ENCODE data around the gene S100A5. TPM values are rescaled to one million over a fixed set of nuclear protein-coding genes. Genes with fewer than 3 reads are reported as not detected.
A peak's percentile ranks its signal among the peaks of the same experiment; 100 is the strongest.
"Not testable (repeated sequence)": the region's sequence is repeated elsewhere in the genome, so short reads cannot be mapped to it uniquely, and the experiment has no call there.

The S100A5 gene, protein sequence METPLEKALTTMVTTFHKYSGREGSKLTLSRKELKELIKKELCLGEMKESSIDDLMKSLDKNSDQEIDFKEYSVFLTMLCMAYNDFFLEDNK
- 1 to 10 TPM in 2 of 5 experiments, under 1 TPM in 1, not detected in 2; 0.78 to 2.0 (median 1.2) TPM for total RNA-seq
- polyA plus RNA-seq: 1 to 10 TPM in 1 of 2 donors, under 1 TPM in 1; 0.91 to 1.5 TPM
- 0.54 reads per million for total RNA-seq

DNA sequence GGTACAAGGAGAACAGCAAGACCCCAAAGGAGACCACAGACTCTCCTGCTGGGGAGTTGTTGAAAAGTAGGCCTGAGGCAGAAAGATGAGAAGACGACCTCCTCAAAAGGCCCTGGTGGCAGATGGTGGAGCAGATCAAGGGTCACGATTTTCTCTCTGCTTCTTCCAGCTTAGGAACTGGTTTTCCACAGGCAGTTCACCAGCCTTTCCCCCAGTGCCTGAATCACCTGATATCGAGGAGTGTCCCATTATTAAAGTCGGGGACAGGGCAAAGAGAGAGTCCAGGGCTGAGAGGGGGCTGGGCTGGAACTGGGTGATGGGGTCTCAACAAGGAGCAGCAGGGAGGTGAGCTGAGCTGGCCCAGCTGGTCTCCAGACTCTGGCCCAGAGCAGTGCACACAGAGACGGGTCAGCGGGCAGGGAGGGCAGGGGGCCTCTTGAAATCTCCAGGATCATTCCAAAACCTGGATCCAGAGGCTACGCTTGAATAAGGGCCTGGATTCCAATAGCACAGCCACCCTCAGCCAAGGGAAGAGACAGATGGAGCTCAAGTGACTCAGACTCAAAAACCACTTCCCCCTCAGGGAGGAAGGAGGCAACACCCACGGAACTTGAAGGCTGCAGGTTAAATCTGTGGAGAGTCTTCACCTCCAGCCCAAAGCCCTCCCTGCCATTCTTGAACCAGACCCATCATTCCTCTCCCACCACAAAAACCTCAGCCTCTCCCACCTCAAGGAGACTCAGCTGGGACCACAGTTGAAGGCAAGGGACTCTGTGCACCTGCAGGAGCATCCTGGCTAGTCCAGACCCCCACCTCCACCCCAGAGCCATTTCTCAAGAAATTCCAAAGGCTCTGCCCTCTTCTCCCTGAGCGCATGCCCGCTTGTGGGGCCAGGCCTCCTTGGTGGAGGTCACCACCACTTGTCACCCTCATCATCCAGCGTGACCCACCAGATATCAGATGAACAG lies at the start of gene S100A5:
Gene S100A5, minus strand, starts transcription at position 541 of the 968 bp plus-strand sequence. CDS start 743 bp downstream, outside the sequence.
- peaks cover 70 to 74% of the 10 kb centered on the region in 2 donors for H3K4me1 ChIP-seq (ENCODE audit: control insufficient read depth in 2 of 2, insufficient read depth in 2 of 2, low read length in 2 of 2)
- H3K36me3 ChIP-seq (ENCODE audit: control insufficient read depth in 2 of 3, insufficient read depth in 3 of 3, low read length in 3 of 3): peaks cover 0 to 15% (median 12%) of the 10 kb centered on the region in 3 experiments
- Mint-ChIP-seq H3K27ac (peak within 1 kb of the TSS; percentile 90 to 99 (median 97)), H3K9me3 (no peaks in the 10 kb centered on the region), H3K36me3 (peaks cover 8 to 47% (median 15%) of the 10 kb centered on the region in 5 donors), H3K4me1 (peaks cover 65 to 89% (median 85%) of the 10 kb centered on the region in 7 donors), H3K27me3 (no peaks in the 10 kb centered on the region), H3K4me3 (peak within 1 kb of the TSS; percentile 61 to 97 (median 79))
- DNase-seq (peak in 8 of 9 donors; percentile 49 to 63 (median 58)), ATAC-seq (peak; percentile 29)
- intact Hi-C loops (cut with micrococcal nuclease): no loop called here
- ChIA-PET POLR2A (interaction anchor here (0.9 to 9.5 kb wide), 13 partner anchors 6 to 450 kb away, joined by 3 to 268 read pairs (median 4); partner anchors contain the start of genes CHTOP, RPS27 and S100A6), CTCF (interaction anchor here (0.5 to 3.8 kb wide), 8 partner anchors 7 to 242 kb away, joined by 3 to 14 read pairs (median 4); no protein-coding TSS in a partner anchor)
- H3K27me3 ChIP-seq (ENCODE audit: control insufficient read depth in 2 of 2, insufficient read depth in 2 of 2, low read length in 2 of 2): no peaks in the 10 kb centered on the region
- peak within 1 kb of the TSS; percentile 32 for H3K4me3 ChIP-seq (ENCODE audit: low read length)
- no peaks in the 10 kb centered on the region for H3K9me3 ChIP-seq (ENCODE audit: control insufficient read depth in 2 of 3, low read length in 3 of 3)
- H3K27ac ChIP-seq (ENCODE audit: low read depth, low read length): peak within 1 kb of the TSS; percentile 79

DNA sequence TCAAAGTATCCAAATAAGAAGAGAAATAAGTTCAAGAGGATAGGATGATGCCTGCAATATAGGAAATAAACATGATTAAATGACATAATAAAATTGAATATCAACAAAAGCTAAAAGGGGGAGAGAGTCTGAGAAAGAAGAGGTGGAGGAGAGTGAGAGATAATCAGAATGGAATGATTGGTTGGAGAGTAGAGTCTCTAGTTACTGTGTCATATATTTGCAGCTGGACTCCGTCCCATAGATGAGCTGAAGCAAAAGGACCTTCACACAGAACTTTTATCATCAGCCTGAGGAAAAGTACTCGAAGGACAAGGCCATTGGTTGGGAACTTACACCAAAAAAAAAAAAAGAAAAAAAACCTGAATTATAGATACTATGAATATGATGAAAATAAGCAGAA lies 47.7 kb upstream of the S100A5 start:
- peaks cover 0 to 16% (median 5%) of the 10 kb centered on the region in 5 donors for H3K27me3 Mint-ChIP-seq
- peaks cover 0 to 3% (median 0%) of the 10 kb centered on the region in 5 donors for H3K36me3 Mint-ChIP-seq
- no peak overlapping the region for H3K4me3 Mint-ChIP-seq
- Histone ChIP-seq H3K36me3 (ENCODE audit: control insufficient read depth in 2 of 3, insufficient read depth in 3 of 3, low read length in 3 of 3) (no peaks in the 10 kb centered on the region), H3K27ac (ENCODE audit: low read depth, low read length) (no peak overlapping the region), H3K27me3 (ENCODE audit: control insufficient read depth in 2 of 2, insufficient read depth in 2 of 2, low read length in 2 of 2) (no peaks in the 10 kb centered on the region), H3K4me3 (ENCODE audit: low read length) (no peak overlapping the region), H3K9me3 (ENCODE audit: control insufficient read depth in 2 of 3, low read length in 3 of 3) (no peaks in the 10 kb centered on the region), H3K4me1 (ENCODE audit: control insufficient read depth in 2 of 2, insufficient read depth in 2 of 2, low read length in 2 of 2) (no peaks in the 10 kb centered on the region)
- H3K9me3 Mint-ChIP-seq: peaks cover 0 to 2% (median 0%) of the 10 kb centered on the region in 11 donors
- ChIA-PET CTCF (no interaction called here), POLR2A (interaction anchor here (0.6 kb wide), 1 partner anchor 53 kb away, joined by 3 read pairs; the partner anchor contains the start of gene S100A6)
- DNase-seq (no peak), ATAC-seq (no peak)
- H3K27ac Mint-ChIP-seq: no peak overlapping the region
- H3K4me1 Mint-ChIP-seq: no peaks in the 10 kb centered on the region
- intact Hi-C loops (cut with micrococcal nuclease): no loop called here

DNA sequence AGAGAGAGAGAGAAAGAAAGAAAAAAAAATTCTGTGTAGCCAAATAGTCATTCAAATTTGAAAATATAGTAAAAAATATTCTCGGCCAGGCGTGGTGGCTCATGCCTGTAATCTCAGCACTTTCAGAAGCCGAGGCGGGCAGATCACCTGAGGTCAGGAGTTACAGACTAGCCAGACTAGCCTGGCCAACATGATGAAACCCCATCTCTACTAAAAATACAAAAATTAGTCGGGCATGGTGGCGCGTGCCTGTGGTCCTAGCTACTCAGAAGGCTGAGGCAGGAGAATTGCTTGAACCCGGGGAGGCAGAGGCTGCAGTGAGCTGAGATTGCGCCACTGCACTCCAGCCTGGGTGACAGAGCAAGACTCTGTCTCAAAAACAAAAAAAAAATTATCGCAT lies 47.3 kb upstream of the S100A5 start:
- H3K27me3 ChIP-seq (ENCODE audit: control insufficient read depth in 2 of 2, insufficient read depth in 2 of 2, low read length in 2 of 2); intact Hi-C loops (cut with micrococcal nuclease); H3K9me3 ChIP-seq (ENCODE audit: control insufficient read depth in 2 of 3, low read length in 3 of 3); H3K36me3 Mint-ChIP-seq; H3K4me3 Mint-ChIP-seq; H3K36me3 ChIP-seq (ENCODE audit: control insufficient read depth in 2 of 3, insufficient read depth in 3 of 3, low read length in 3 of 3); DNase-seq; H3K27ac ChIP-seq (ENCODE audit: low read depth, low read length); ATAC-seq; H3K4me1 ChIP-seq (ENCODE audit: control insufficient read depth in 2 of 2, insufficient read depth in 2 of 2, low read length in 2 of 2); H3K27ac Mint-ChIP-seq; H3K9me3 Mint-ChIP-seq; H3K4me1 Mint-ChIP-seq; POLR2A ChIA-PET; H3K4me3 ChIP-seq (ENCODE audit: low read length): not testable (repeated sequence)
- CTCF ChIA-PET: interaction anchor here (0.6 to 2.1 kb wide), 2 partner anchors 20 to 93 kb away, joined by 3 to 7 read pairs; no protein-coding TSS in a partner anchor
- H3K27me3 Mint-ChIP-seq: peaks cover 0 to 16% (median 5%) of the 10 kb centered on the region in 5 donors

DNA sequence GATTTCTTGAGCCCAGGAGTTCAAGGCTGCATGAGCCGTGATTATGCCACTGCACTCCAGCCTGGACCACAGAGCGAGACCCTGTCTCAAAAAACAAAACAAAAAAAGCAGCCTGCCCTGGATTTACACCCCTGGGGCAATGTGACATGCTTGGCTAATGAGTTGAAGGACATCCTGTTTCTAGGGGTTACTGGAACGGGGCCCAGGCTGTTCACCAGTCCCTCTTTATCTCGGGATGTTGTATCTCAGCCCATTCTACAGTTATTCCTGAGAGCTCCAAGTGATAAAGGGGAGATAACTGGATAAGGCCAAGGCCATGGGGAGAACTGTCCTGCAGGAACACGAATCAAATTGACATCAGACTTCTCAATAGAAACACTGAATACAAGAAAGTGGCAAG lies 46.6 kb upstream of the S100A5 start:
- Histone ChIP-seq H3K4me3 (ENCODE audit: low read length) (no peak overlapping the region), H3K9me3 (ENCODE audit: control insufficient read depth in 2 of 3, low read length in 3 of 3) (no peaks in the 10 kb centered on the region), H3K27me3 (ENCODE audit: control insufficient read depth in 2 of 2, insufficient read depth in 2 of 2, low read length in 2 of 2) (no peaks in the 10 kb centered on the region), H3K36me3 (ENCODE audit: control insufficient read depth in 2 of 3, insufficient read depth in 3 of 3, low read length in 3 of 3) (no peaks in the 10 kb centered on the region), H3K27ac (ENCODE audit: low read depth, low read length) (no peak overlapping the region), H3K4me1 (ENCODE audit: control insufficient read depth in 2 of 2, insufficient read depth in 2 of 2, low read length in 2 of 2) (no peaks in the 10 kb centered on the region)
- Mint-ChIP-seq H3K9me3 (peaks cover 0 to 2% (median 0%) of the 10 kb centered on the region in 11 donors), H3K27me3 (peaks cover 0 to 16% (median 5%) of the 10 kb centered on the region in 5 donors), H3K4me1 (no peaks in the 10 kb centered on the region), H3K27ac (no peak overlapping the region), H3K36me3 (peaks cover 0 to 3% (median 0%) of the 10 kb centered on the region in 5 donors), H3K4me3 (no peak overlapping the region)
- intact Hi-C loops (cut with micrococcal nuclease): no loop called here
- CTCF ChIA-PET: interaction anchor here (2.1 kb wide), 1 partner anchor 19 kb away, joined by 7 read pairs; no protein-coding TSS in a partner anchor
- DNase-seq (no peak), ATAC-seq (no peak)
- POLR2A ChIA-PET: no interaction called here

DNA sequence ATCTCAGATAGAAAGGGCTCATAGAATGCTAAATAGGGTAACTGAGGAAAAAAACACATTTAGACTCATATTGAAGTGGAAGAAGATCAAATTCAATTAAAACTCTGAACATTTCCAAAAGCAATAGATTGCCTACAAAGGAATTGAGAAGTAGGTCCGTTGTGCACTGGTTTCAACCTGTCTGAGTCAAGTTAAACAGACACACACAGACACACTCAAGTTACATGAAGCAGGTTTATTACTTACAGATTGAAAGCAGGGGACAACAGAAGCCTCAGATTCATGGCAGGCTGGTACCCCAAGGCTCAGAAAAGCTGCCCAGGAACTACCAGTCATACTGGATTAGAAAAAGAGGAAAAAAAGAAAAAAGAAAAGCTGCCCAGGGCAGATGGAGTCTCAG lies 45.6 kb upstream of the S100A5 start:
- Mint-ChIP-seq H3K36me3 (peaks cover 0 to 3% (median 0%) of the 10 kb centered on the region in 5 donors), H3K4me1 (no peaks in the 10 kb centered on the region), H3K9me3 (peaks cover 0 to 2% (median 0%) of the 10 kb centered on the region in 11 donors), H3K27ac (no peak overlapping the region), H3K27me3 (peaks cover 0 to 16% (median 5%) of the 10 kb centered on the region in 5 donors), H3K4me3 (no peak overlapping the region)
- no peaks in the 10 kb centered on the region for H3K4me1 ChIP-seq (ENCODE audit: control insufficient read depth in 2 of 2, insufficient read depth in 2 of 2, low read length in 2 of 2)
- H3K4me3 ChIP-seq (ENCODE audit: low read length): no peak overlapping the region
- ChIA-PET CTCF (interaction anchor here (2.1 kb wide), 1 partner anchor 18 kb away, joined by 7 read pairs; no protein-coding TSS in a partner anchor), POLR2A (no interaction called here)
- no peak for ATAC-seq
- no peaks in the 10 kb centered on the region for H3K36me3 ChIP-seq (ENCODE audit: control insufficient read depth in 2 of 3, insufficient read depth in 3 of 3, low read length in 3 of 3)
- no peaks in the 10 kb centered on the region for H3K9me3 ChIP-seq (ENCODE audit: control insufficient read depth in 2 of 3, low read length in 3 of 3)
- DNase-seq: no peak
- intact Hi-C loops (cut with micrococcal nuclease): no loop called here
- H3K27me3 ChIP-seq (ENCODE audit: control insufficient read depth in 2 of 2, insufficient read depth in 2 of 2, low read length in 2 of 2): no peaks in the 10 kb centered on the region
- no peak overlapping the region for H3K27ac ChIP-seq (ENCODE audit: low read depth, low read length)

DNA sequence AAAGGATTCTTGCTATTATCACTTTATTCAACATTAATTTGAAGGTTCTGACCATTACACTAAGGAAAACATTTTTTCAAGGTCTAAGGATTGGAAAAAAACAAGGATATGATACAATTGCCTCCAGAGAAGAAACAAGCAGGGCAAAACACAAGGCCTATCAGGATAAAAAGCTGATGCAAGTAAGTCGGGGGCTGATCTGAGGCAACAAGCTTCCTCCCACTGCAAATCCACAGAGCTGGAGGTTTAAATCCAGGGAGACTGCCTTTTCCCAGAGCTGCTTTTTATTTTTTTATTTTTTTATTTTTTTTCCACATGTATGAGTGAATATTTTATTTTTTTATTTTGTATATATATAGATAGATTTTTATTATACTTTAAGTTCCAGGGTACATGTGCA lies 44.3 kb upstream of the S100A5 start:
- H3K27me3 ChIP-seq (ENCODE audit: control insufficient read depth in 2 of 2, insufficient read depth in 2 of 2, low read length in 2 of 2): no peaks in the 10 kb centered on the region
- CTCF ChIA-PET: interaction anchor here (1.0 kb wide), 2 partner anchors 9 to 15 kb away, joined by 3 read pairs; no protein-coding TSS in a partner anchor
- ATAC-seq: no peak

More for the DNA sequence above, 44.3 kb upstream of the S100A5 start:
- Mint-ChIP-seq H3K27ac (peak overlapping the region in 1 of 9 donors; percentile 46), H3K9me3 (peaks cover 0 to 2% (median 0%) of the 10 kb centered on the region in 11 donors), H3K36me3 (peaks cover 0 to 3% (median 0%) of the 10 kb centered on the region in 5 donors), H3K4me1 (no peaks in the 10 kb centered on the region), H3K27me3 (peaks cover 0 to 16% (median 5%) of the 10 kb centered on the region in 5 donors), H3K4me3 (no peak overlapping the region)
- no peak overlapping the region for H3K27ac ChIP-seq (ENCODE audit: low read depth, low read length)
- intact Hi-C loops (cut with micrococcal nuclease): no loop called here
- no peak for DNase-seq
- no peak overlapping the region for H3K4me3 ChIP-seq (ENCODE audit: low read length)
- H3K4me1 ChIP-seq (ENCODE audit: control insufficient read depth in 2 of 2, insufficient read depth in 2 of 2, low read length in 2 of 2): no peaks in the 10 kb centered on the region
- no peaks in the 10 kb centered on the region for H3K36me3 ChIP-seq (ENCODE audit: control insufficient read depth in 2 of 3, insufficient read depth in 3 of 3, low read length in 3 of 3)
- POLR2A ChIA-PET: no interaction called here
- H3K9me3 ChIP-seq (ENCODE audit: control insufficient read depth in 2 of 3, low read length in 3 of 3): no peaks in the 10 kb centered on the region

Data from naive thymus-derived CD4-positive, alpha-beta T cell (primary cell).